GM21529 (cell line): Measurements from ENCODE around the gene TALDO1.

Experiments
- ATAC-seq: cut with Tn5 transposase; IDR thresholded peaks from one replicate; pipeline ENCODE4 v1.9.1; 2021; ENCODE audit not compliant: unreplicated experiment

Gene TALDO1

DNA sequence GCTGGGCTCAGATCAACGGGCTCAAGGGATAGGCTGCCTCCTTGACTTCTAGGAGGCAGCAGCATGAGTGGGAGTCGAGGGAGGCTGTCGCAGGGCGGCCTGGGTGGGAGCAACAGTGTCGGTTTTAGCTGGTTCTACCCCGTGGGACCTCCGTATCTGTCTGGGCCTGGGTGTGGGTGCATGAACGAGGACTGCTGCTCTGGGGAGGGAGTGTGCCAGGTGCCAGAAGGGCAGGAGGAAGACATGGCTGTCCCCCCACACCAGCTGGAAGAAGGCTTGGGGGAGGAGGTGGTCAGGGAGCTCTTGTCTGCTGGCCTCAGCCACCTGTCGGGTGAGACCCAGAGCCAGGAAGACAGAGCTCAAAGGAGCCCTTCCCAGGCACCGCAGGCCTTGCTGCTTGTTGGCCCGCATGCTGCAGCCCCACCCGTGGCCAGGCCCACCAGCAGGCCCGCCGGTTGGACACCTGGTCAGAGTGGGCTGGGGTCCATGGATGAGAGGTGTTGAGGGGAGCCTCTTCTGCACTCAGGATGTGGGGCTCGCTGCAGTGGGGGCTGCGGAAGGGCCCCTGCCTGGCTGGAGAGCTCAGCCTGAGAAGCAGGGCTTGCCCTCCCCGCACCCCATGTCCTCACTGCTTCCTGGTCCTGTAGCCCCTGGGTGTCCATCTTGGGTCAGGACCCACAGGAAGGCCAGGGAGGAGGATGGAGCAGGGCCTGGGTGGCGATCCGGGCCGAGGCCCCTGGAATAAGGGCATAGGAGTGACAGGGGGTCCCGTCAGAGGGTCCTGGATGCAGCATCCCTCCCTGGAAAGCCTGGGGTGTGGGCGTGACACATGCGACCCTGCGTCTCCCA is 39.2 kb downstream of the TALDO1 start:
- no peak for ATAC-seq

DNA sequence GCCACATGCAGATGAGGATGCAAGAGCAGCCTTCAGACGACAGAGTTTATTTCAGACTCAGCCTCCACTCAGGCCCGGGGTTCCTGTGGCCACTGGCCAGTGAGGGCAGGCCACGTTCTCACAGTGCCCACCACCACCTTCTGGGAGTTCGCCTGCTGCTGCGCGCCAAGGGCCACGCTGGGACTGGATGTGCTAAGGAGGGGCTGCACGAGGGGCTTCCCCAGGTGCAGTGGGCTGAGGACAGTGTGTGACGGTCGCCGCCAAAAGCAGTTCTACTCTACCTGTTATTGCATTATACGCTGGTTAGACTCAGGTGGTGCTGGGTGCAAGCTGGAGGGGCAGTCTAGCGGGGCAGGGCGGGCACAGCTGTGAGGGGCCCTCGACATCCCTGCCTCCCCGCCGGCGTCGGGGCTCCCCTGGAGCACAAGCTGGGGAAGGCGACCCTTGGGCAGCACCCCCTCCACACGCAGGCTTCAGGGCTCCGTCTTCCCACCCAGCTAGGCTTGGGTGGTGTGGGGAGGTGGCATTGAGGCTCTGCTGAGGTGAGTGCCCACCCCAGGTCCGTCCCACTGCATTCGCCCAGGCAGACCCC is 39.9 kb downstream of the TALDO1 start:
- ATAC-seq: no peak

DNA sequence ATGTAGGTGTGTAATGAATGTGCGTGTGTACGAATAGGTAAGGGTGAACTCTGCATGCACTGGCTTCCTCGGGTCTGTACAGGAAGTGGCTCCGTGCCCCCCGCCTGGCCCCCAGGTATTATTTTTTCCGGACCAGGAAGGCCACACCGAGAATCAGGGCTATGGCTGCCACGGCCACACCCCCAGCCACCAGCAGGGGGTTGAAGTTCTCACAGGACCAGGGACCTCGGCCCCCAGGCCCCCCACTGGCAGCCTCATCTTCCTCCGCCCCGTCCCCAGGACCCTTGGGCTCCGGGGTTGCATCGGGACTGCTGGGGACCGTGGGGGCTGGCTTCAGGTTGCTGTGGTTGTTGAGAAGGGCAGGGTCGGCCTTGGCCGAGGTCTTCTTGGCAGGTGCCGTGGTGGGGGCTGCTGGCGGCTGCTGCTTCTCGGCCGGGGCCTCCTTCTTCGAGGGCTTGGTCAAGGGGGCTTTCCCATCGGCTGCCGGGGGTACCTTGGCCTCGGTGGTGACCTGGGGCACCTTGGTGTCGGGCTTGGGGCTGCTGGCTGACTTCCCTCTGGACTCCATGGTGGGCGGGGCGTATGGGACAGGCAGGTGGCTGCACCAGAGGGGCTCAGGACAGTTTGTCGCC is 40.9 kb downstream of the TALDO1 start:
- ATAC-seq: no peak

DNA sequence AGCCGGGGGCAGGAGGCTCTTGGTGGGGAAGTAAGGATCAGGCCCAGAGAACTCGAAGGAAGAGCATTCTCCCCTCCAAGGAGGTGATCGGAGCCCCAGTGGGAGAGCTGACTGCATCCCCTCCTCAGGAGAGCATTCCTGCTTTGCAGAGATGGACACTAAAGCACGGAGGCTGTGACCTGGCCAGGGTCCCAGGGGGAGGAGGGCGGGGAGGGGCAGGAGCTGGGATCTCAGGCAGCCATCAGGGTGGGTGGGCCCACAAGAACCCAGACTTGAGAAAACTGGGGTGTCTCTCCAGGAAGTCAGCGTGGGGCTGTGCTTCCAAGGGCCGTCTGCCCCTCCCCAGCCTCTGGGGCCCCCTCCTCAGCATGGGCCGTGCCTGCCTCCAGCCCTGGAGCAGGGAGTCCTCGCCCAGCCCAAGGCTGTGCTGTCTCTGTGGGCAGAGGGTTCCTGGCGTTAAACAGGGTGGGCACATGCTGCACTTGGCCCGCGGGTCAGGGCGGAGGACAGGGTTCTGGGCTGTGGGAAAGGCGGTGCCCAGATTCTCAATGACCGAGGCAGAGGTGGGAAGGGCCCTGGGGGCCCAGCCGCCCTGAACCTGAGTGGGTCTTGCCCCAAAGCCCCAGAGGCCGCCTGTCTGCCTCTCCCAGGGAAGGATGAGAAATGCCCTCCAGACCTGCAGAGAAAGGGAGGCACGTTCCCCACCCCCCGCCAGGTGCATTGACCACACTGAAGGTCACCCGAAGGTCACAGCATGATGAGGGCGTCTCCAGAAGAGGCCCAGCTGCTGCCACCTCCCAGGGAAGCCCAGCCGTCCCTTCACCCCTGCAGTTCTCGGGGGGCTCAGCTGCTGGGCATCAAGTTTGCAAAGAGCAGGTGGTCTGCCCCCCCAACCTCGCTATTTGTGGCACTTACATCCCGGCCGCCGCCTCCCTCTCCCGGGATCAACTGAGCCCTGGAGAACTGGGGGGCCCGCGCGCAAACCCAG is 42.0 kb downstream of the TALDO1 start:
- ATAC-seq: no peak

GRCh38 chr11:789943-790342 is 42.7 kb downstream of the TALDO1 start, which contains the start of gene CEND1:
Gene CEND1, minus strand, starts transcription at chr11:790090. Its CDS starts 1,514 bp downstream, at chr11:788576.
- ATAC-seq: no peak

DNA sequence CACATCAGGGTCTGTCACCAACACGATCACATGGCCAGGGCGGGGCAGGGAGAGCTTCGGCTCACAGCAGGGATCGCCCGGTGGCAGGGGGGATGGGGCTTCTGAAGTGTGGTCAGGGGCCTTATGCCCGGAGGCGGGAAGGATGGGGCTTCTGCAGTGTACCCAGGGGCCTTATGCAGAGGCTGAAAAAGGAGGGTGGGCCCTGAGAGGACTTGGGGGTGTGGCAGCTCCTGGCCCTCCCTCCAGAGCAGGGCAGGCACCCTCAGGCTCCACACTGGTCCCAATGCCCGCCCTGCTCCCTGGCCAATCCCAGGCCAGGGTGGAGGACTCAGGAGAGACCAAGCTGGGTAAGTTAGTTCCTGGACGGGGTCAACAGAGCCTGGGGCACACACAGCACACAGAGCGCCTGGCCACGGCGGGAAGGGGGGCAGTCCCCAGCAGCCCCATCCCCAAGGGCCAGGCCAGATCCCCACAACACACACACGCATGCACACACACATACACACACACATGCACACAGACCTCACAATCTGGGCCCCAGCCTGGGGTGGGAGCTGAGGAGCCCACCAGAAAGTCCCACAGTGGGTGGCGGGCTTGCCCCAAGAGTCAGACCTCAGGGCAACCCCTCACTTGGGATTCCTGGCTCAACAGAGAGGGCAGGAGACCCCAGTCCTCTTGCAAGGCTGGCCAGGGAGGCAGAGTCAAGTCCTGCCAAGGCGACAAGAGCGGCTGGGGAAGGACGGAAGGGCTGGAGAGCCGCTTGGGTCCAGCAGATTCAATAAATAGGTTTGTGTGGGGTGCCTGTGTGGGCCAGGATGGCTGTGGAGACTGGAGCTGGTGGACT is 43.7 kb downstream of the TALDO1 start:
- ATAC-seq: no peak

- ATAC-seq: no peak
Measured at GRCh38 chr11:791658-792534, 44.6 kb downstream of the TALDO1 start.

GRCh38 chr11:792535-792821 is 45.2 kb downstream of the TALDO1 start:
- no peak for ATAC-seq

GRCh38 chr11:792873-793272 is 45.6 kb downstream of the TALDO1 start:
- no peak for ATAC-seq

- no peak for ATAC-seq
Measured at GRCh38 chr11:793556-793955, 46.3 kb downstream of the TALDO1 start.

DNA sequence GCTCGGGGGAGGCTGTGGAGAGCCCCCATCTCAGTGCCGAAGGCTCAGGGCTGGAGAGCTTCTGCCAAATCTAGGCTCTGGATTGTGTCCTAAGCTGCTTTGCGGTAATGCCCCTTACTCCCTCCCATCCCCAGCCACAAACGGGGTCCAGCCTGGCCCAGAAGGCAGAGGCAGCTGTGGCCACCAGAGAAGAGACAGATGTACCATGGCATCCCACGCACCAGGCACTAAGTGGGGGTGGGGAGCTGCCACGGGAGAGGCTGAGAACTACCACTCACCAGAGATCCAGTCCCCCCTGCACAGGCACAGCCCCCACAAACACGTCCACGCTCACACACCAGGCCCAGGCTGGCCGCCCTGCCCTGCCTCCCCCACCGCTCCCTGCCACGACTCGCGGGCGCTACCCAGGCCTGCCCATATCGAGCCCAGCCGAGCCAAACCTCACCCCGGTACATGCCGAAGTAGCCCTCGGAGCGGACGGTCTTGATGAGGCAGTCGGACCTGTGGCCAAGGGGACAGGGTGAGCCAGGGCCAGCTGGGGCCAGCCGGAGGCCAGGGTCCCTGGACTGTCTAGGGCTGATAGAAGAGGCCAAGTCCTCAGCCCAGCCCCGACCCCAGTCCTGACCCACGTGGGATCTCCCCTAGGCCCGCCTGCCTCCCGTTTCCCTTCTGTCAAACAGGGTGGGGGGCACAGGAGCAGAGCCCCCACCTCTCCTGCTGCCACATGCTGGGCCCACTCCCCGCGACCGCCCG is 46.9 kb downstream of the TALDO1 start:
- no peak for ATAC-seq

DNA sequence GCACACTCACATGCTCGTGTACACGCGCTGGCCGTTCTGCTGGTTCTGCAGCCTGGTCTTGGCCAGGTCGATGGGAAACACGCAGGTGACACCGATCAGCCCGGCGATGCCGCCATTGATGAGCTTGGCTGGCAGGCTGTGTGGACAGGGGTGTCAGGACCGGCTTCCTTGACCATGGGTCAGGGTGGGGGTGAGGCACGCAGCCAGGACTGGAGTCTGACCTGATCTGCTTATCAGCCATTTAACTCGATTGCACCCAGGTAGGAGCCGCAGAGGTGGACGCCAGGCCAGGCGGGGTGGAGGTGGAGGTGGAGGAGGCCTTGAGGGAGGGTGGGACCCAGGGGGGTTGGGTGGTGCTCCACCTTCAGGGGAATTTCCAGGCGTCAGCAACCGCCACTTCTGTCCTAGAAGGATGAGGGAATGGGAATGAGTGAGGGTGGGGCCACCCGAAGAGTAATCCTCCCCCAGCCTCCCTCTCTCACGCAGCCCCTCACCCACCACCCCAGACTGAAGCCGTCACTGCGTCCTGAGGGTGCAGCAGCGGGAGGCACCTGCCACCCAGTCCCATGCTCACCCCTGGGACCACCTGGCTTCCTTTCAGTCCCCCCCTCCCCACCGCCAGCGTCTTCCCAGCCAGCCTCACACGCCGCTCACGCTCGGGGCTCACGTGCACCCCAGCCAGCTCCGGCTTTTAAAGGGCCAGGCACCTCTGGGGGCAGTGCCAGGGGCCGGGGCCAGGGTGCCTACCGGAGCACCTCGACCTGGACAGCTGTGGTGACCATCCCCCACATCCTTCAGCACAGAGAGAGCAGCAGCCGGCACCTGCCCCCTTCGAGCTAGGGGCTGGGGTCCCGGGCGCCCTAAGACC is 47.7 kb downstream of the TALDO1 start:
- no peak for ATAC-seq

- peak; percentile 36 for ATAC-seq
Measured at GRCh38 chr11:795634-796564, 48.6 kb downstream of the TALDO1 start.

GRCh38 chr11:796565-797295 is 49.5 kb downstream of the TALDO1 start:
- no peak for ATAC-seq

DNA sequence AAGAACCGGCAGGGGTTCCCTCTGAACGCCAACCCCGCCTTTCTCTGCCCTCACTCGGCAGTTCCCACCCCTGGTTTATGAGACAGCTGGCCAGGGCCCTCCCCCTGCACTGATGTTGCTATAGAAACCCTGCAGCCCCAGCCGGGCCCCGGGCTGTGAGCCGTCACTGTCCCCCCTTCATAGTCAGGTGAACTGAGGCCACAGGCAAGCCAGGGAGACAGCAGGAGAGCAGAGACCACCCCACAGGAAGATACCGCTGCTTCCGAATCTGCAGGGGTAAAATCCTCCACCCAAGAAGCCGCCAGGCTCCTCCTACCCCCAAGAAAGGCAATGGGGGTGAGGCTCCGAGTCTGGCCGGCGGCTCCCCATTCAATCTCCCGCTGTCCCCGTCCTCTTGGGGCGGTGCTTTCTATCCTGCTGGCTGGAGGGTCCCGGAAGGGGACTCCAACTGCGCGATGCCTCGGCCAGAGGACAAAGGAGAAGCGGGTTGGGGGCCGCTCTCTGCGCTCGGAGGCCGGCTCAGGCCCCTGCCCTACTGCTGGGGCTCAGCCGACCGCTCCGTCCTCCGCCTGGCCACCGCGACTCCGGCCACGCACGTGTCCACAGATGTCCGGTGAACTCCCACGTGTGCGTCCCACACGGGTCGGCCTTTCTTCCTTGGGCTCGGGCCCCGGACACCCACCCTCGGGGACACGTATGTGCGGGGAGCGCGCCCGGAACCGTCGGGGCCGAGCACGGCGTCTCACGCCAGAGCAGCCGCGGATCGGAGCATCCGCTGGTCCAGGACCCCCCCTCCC is 50.2 kb downstream of the TALDO1 start:
- ATAC-seq: peak; percentile 53
